GM12875 (cell line): ENCODE results near the gene ABCA12.

Source experiments
- H3K4me3 ChIP-seq: one replicate; pipeline ENCODE4 v1.5.1; 2011; ENCODE audit warnings: low read depth, low read length, control low read depth
- CTCF ChIP-seq: IDR thresholded peaks from 2 replicates; pipeline ENCODE4 v1.5.1; 2011; ENCODE audit warnings: low read depth, mild to moderate bottlenecking, control low read depth, inconsistent platforms, low read length, moderate library complexity, borderline replicate concordance; ENCODE audit not compliant: insufficient read depth

ABCA12 gene

DNA sequence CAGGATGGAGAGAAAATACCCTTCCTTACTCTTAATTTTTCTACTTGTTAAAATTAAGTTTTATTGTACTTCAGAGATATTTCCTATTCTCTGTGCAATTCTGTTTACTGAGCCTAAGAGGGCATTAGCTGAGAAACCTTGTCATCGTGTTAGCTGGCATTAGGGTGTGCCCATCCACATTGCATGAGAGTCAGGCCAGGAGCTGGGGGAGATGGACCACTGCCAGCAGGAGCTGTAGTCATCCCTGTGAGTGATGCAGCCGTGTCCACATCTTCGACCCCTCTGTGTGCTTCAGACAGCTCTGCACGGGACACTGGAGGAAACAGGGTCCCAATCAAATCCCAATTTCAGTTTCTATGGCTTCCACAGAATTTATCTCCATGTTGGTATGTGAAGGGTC is 34.2 kb downstream of the ABCA12 start:
- TF ChIP-seq CTCF, result no peak
- H3K4me3 ChIP-seq, result no peak overlapping the region

DNA sequence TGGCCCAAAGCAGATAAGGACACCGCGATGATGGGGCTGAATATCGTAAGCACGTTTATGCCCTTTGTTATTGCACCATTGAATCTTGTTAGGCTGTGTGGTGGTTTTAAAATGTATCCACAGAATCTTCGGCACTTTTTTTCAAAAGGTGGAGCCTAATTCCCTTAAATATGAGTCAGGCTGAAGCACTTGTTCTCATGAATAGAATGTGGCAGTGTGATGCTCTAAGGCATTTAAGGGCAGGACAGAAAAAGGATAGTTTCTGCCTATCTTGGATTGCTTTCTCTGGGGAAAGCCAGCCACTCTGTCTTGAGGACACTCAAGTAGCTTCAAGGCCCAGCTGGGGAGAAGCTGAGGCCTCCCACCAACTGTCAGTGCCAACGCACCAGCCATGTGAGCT is 39.6 kb downstream of the ABCA12 start:
- no peak for TF ChIP-seq CTCF
- H3K4me3 ChIP-seq, result no peak overlapping the region

DNA sequence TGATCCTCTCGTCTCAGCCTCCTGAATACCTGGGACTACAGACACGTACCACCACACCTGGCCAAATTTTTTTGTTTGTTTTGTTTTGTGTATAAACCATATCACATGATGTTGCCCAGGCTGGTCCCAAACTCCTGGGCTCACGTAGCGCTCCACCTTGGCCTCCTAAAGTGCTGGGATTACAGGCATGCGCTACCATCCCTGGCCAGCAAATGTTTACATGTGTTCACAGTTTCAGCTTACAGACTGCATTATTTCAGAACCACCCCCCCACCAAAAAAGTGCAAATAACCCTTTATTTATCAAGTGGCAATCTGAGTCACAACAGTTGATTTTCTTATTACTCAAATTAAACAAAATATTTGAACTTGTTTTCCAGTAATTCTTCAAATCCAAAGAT is 54.3 kb downstream of the ABCA12 start:
- H3K4me3 ChIP-seq, result no peak overlapping the region
- TF ChIP-seq CTCF, result no peak

- TF ChIP-seq CTCF, result no peak
- H3K4me3 ChIP-seq, result no peak overlapping the region
These were observed 55.3 kb downstream of the ABCA12 start for GRCh38 chr2:215083146-215083545.

DNA sequence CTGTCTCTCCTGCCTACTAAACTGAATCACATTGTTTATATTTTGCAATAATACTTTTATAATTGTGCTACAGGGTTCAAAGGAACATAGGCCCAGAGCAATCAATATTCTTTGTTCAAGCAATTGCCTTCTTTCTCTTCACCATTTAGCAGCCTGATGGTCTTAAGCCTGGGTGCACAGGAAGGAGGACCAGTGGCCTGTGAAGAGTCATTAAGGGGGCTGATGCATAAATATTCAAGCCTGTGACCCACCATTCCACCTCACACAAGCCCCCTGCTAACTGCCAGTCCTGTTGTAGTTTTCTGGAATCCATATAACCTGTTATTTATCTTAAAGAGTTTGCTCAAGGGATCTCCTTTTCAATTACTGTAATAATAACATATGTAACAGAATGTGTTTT is 56.0 kb downstream of the ABCA12 start:
- no peak for TF ChIP-seq CTCF
- no peak overlapping the region for H3K4me3 ChIP-seq

DNA sequence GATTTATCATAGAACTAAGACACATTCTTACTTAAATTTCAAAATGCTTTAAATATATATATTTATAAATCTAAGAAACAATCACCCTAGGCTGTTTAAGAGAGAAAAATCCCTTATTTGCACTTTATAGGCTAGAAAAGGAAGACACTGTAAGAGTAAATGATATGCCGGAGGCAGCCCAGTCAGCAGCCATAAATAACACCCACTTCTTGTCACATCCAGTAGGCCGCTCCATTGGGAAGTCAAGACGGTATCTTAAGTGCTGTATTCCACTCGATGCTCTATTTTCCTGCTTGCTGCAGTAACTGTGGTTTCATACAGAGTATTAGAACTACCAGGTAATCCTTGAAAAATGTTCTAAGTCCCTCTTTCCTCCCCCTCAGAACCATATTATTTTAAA is 57.9 kb downstream of the ABCA12 start:
- H3K4me3 ChIP-seq, result no peak overlapping the region
- TF ChIP-seq CTCF, result no peak

GRCh38 chr2:215071676-215072075 is 66.8 kb downstream of the ABCA12 start:
- no peak for TF ChIP-seq CTCF

More at GRCh38 chr2:215071676-215072075, 66.8 kb downstream of the ABCA12 start:
- no peak overlapping the region for H3K4me3 ChIP-seq
